NCI-H226 (cell line): ENCODE measurements around the gene ROS1.
A peak's percentile ranks its signal among the peaks of the same experiment; 100 is the strongest.
"Not testable (repeated sequence)": the region's sequence is repeated elsewhere in the genome, so short reads cannot be mapped to it uniquely, and the experiment has no call there.

Experiments used
- DNase-seq: peaks from one replicate; pipeline ENCODE4 v3.0.0-alpha.2; 2015

ROS1 gene

GRCh38 chr6:117265410-117266256, 160.1 kb downstream of the ROS1 start, which contains the start of gene VGLL2:
VGLL2 (plus strand) TSS chr6:117265558; CDS start chr6:117265764, 206 bp downstream.
- peak; percentile 80 for DNase-seq

GRCh38 chr6:117264692-117265409, 160.9 kb downstream of the ROS1 start:
- DNase-seq, result peak; percentile 8

- no peak for DNase-seq
Observed at GRCh38 chr6:117264369-117264691, 161.4 kb downstream of the ROS1 start.

GRCh38 chr6:117263353-117263927, 162.3 kb downstream of the ROS1 start:
- DNase-seq, result no peak

GRCh38 chr6:117262799-117263198, 162.9 kb downstream of the ROS1 start:
- no peak for DNase-seq

- DNase-seq, result no peak
Observed at GRCh38 chr6:117253785-117254184, 172.0 kb downstream of the ROS1 start.

GRCh38 chr6:117244979-117245378, 180.8 kb downstream of the ROS1 start:
- DNase-seq, result not testable (repeated sequence)

GRCh38 chr6:117244571-117244970, 181.2 kb downstream of the ROS1 start:
- DNase-seq, result not testable (repeated sequence)
